ENCODE results near the gene TARP.

Gene TARP

GRCh38 chr7:38273286-38273995 lies at the start of gene TARP:
TARP (minus strand) TSS chr7:38273636.
- no peak for DNase-seq

GRCh38 chr7:38323156-38323555 lies 49.7 kb upstream of the TARP start:
- no peak for DNase-seq

DNA sequence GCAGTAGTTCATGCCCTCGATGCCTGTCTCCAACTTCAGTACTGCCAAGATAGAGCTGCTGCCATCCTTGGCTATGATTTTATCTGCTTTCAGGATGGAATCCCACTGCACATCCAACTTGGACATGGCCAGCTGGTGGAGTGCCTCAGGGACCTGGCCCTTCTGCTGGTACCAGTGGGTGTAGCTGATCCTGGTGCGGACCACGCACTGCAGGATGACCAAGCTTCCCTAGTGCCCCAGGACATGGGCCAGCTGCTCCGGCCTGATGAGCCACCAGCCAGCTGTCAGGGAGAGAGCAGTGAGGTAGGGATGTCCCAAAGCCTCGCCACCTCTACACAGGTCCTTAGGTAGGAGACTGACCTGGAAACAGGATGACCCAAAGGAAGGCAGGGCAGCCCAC lies 49.0 kb upstream of the TARP start:
- DNase-seq: no peak

- DNase-seq: no peak
These were observed 48.5 kb upstream of the TARP start for GRCh38 chr7:38321967-38322366.

DNA sequence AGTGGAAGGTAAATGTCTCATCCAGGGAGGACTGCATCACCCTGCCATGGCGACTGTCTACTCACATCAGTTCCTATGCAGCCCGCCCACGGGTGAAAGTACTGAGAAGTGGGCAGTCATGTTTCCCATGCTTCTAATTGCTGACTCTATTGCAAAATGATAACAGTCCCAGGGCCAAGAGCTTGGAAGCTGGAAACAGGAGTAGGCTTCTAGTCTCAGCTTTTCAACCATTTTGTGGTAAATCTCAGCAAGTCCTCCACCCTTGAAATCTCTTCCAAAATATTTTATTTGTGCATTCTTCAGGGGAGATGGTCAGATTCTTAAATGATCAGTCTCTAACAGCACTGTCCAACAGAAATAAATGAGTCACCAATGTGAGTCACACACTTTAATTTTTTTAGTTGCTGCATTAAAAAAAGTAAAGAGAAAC lies 48.1 kb upstream of the TARP start:
- DNase-seq: peak; percentile 41

- no peak for DNase-seq
These were observed 47.6 kb upstream of the TARP start for GRCh38 chr7:38321050-38321449.

GRCh38 chr7:38319873-38320272 lies 46.4 kb upstream of the TARP start:
- DNase-seq: no peak

GRCh38 chr7:38318803-38319416 lies 45.5 kb upstream of the TARP start:
- no peak for DNase-seq

DNA sequence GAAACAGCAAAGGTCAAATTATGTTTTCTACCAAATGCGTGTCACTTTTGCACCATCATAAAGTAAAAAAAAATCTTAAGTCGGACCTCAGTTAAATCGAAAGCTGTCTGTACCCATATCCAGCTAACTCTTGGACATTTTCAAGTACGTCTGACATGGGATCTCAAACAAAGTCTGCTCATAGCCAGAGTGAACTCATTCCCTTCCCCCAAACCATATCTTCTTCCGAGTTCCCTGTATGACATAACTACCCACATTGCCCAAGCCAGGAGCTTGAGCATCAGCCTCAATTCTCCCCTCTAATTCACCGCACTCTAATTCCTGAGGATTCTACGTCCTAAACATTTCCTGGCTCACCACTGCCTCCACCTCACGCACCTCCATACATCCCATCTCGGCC lies 44.8 kb upstream of the TARP start:
- DNase-seq: no peak

GRCh38 chr7:38317515-38317914 lies 44.1 kb upstream of the TARP start:
- no peak for DNase-seq

- DNase-seq: no peak
These were observed 43.4 kb upstream of the TARP start for GRCh38 chr7:38316733-38317360.

DNA sequence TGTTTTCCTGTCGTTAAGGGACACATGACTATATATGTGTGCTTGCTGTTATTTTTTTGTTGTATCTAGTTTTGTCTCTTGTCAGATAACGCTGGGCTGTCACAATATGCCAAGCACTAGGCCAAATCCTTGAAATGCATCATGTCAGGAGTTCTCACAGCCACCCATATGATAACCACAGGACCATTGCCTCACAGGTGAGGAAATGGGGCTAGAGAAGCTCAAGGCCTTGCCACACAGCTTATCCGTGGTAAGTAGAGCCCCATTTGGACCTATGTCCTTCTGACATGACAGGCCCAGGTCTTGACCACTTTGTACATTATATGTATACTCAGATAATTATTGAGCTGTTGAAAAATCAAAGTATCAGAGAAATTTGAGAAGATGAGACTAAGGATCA lies 42.0 kb upstream of the TARP start:
- no peak for DNase-seq

GRCh38 chr7:38312821-38313220 lies 39.4 kb upstream of the TARP start:
- DNase-seq: no peak

DNA sequence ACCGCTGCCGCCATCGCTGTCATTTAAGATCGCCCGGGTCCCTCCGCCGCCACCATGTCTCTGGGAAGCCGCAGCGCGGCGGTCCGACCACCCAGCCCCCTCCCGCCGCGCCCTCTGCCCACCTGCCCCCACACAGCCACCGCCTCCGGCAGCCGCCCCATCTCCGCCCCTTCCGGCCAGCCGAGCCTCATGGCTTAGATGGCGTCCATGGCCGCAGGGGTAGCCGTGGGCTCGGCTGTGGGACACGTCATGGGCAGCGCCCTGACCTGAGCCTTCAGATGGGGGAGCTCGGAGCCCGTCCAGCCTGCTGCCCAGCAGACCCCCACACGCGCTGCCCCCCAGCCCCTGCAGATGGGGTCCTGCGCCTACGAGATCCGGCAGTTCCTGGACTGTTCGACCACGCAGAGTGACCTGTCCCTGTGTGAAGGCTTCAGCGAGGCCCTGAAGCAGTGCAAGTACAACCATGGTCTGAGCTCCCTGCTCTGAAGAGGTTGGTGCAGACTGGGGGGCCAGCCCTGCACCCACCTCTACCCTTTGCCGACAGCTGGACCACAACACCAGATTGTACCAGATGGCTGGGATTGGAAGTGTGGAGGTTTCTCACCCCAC lies 38.0 kb upstream of the TARP start:
- DNase-seq: no peak

DNA sequence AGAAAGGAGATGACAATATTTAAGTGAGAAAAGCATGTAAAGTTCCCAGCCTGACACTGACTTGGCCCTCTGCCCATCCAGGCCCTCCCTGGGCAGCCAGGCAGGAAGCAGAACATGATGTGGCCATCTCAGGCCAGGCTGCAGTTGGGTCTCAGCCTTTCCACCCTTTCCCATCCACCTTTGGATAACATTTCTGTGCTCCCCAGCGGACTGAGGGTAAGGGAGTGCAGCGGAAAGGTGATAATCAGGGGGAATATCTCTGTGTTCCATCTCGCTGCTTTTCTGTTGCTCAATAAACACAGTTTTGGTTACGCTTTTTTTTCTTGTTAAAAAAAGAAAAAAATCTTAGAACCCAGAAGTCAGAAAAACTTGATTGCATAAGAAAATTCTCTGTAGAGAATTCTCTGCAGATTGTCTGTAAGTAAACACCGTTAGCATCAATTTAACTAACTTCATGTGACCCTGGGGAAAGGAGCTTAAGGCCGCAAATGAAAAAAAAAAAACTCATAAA lies 37.2 kb upstream of the TARP start:
- DNase-seq: no peak

- no peak for DNase-seq
These were observed 36.1 kb upstream of the TARP start for GRCh38 chr7:38309555-38309954.

GRCh38 chr7:38308140-38308539 lies 34.7 kb upstream of the TARP start:
- no peak for DNase-seq

GRCh38 chr7:38307640-38308039 lies 34.2 kb upstream of the TARP start:
- no peak for DNase-seq

GRCh38 chr7:38306914-38307313 lies 33.5 kb upstream of the TARP start:
- no peak for DNase-seq

- DNase-seq: no peak
These were observed 32.7 kb upstream of the TARP start for GRCh38 chr7:38306171-38306570.

- no peak for DNase-seq
These were observed 30.4 kb upstream of the TARP start for GRCh38 chr7:38303866-38304265.

- DNase-seq: no peak
These were observed 26.7 kb upstream of the TARP start for GRCh38 chr7:38300175-38300574.

- no peak for DNase-seq
These were observed 26.0 kb upstream of the TARP start for GRCh38 chr7:38299275-38299931.

All from stimulated activated CD4-positive, alpha-beta T cell treated with anti-CD3 and anti-CD28 coated beads, Interleukin-4, amount 100 ng/mL, for 24 hours (primary cell).